8988T (cell line): ENCODE results near the gene SPRING1.

ENCODE experiments used
- DNase-seq: peaks from one replicate; pipeline ENCODE4 v3.0.0; 2011

Gene SPRING1

GRCh38 chr12:116736962-116737773 lies 701 bp downstream of the SPRING1 start:
- DNase-seq = peak; percentile 35

- DNase-seq = no peak
These were observed 1.8 kb downstream of the SPRING1 start for GRCh38 chr12:116735951-116736599.

GRCh38 chr12:116735084-116735483 lies 2.8 kb downstream of the SPRING1 start:
- no peak for DNase-seq

- DNase-seq = no peak
These were observed 3.6 kb downstream of the SPRING1 start for GRCh38 chr12:116734156-116734768.

- DNase-seq = no peak
These were observed 6.1 kb downstream of the SPRING1 start for GRCh38 chr12:116731801-116732200.

GRCh38 chr12:116727891-116728290 lies 10.0 kb downstream of the SPRING1 start:
- DNase-seq = no peak

- DNase-seq = no peak
These were observed 10.6 kb downstream of the SPRING1 start for GRCh38 chr12:116727261-116727660.

GRCh38 chr12:116726694-116727093 lies 11.2 kb downstream of the SPRING1 start:
- DNase-seq = no peak

GRCh38 chr12:116722245-116722644 lies 15.6 kb downstream of the SPRING1 start:
- DNase-seq = no peak

- no peak for DNase-seq
These were observed 17.9 kb downstream of the SPRING1 start for GRCh38 chr12:116719731-116720528.

GRCh38 chr12:116718655-116719454 lies 19.0 kb downstream of the SPRING1 start:
- DNase-seq = no peak

GRCh38 chr12:116717466-116718437 lies 20.1 kb downstream of the SPRING1 start:
- no peak for DNase-seq

- no peak for DNase-seq
These were observed 23.7 kb downstream of the SPRING1 start for GRCh38 chr12:116714175-116714574.

GRCh38 chr12:116713527-116713926 lies 24.3 kb downstream of the SPRING1 start:
- DNase-seq = no peak

- DNase-seq = no peak
These were observed 25.2 kb downstream of the SPRING1 start for GRCh38 chr12:116712458-116713303.

- no peak for DNase-seq
These were observed 27.3 kb downstream of the SPRING1 start for GRCh38 chr12:116710370-116711150.

- DNase-seq = no peak
These were observed 28.1 kb downstream of the SPRING1 start for GRCh38 chr12:116709768-116710167.

GRCh38 chr12:116708826-116709756 lies 28.8 kb downstream of the SPRING1 start:
- peak; percentile 38 for DNase-seq
